Subcutaneous adipose tissue (tissue), 4 donors: ENCODE measurements around the gene IGFALS. TPM values are rescaled to one million over a fixed set of nuclear protein-coding genes. Genes with fewer than 3 reads are reported as not detected.

Experiments used
- CTCF ChIP-seq: fragments of 450-650 bp; IDR thresholded peaks from one replicate; pipeline ENCODE4 v1.5.1; 2016; ENCODE audit warnings: low read depth, mild to moderate bottlenecking, control low read depth, antibody characterized with exemption, moderate library complexity
- total RNA-seq, 4 donors: library from RNA; depleted of rRNA; stranded (reverse); fragments of >200 nt; gene quantifications; one replicate each; pipeline ENCODE4 v1.1.0, GENCODE V29; 2016

Gene IGFALS
- total RNA-seq, 4 donors from 2014 or later, result 0.66 TPM; not detected in 3

DNA sequence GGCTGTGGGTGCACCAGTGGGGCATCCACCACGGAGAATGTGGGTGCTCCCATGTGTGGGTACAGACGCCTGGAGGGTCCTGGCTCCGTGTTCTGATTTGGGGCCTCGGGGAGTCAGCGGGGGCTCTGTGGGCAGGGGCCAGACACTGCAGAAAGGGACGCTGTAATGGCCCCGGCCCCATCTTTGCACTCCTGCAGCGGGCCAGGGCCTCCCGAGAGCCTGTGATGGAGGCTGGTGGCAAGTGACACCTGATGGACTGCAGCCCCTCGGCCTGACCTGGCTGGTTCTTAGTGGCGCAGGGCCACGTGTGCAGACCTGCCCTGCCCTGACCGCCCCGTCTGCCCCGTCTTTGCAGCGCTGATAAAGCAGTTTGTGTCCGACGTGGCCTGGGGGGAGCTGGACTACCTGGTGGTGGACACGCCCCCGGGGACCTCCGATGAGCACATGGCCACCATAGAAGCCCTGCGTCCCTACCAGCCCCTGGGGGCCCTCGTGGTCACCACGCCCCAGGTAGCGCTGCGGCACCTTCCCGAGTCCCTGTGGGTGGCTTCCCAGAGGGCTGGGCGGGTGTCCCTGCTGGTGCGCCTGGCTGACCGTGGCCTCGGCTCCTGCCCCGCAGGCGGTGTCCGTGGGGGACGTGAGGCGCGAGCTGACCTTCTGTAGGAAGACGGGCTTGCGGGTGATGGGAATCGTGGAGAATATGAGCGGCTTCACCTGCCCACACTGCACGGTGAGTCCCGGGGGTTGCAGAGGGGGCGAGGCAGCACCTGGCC, 6.0 kb downstream of the IGFALS start:
- TF ChIP-seq CTCF, result no peak

- no peak for TF ChIP-seq CTCF
Measured at GRCh38 chr16:1787056-1787321, 6.5 kb downstream of the IGFALS start.

DNA sequence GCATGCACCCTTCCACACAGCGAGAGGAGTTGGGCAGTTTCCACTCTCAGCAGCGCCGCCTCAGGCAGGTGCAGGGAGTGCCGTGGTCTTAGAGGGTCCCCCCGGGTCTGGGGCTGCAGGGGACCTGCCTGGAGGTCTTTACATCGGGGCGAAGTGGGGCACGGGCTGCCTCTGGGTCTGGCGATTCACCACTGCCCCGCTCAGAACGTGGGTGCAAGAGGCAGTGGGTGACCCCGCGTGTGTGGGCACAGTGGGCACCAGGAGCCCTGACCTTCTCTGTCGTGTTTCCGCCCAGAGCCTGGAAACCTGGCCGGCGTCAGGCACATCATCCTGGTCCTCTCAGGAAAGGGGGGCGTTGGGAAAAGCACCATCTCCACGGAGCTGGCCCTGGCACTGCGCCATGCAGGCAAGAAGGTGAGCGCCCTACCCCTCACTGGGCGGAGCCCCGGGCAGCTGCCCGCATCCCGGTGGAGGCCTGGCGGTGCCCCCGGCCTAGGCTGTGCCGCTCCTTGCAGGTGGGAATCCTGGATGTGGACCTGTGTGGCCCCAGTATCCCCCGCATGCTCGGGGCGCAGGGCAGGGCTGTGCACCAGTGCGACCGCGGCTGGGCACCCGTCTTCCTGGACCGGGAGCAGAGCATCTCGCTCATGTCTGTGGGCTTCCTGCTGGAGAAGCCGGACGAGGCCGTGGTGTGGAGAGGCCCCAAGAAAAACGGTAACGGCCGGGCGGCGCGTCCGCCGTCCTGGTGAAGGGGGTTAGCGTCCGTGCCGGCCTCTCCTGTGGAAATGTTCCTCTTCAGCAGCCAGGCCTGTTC, 7.1 kb downstream of the IGFALS start:
- TF ChIP-seq CTCF, result no peak

DNA sequence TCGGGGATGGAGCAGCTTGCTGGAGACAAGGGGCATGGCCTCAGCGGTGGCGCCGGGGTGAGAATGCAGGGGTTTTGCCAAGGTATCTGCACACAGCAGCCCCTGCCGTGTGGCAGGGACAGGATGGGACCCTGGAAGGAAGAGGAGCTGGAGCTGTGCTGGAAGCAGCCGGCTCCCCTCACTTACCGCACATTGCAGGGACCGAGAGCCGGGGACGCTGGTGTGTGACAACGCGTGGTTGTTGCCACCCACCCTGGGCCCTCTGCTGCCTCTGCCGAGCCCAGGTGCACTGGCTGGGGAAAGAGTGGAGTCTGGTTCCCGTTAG, 7.7 kb downstream of the IGFALS start:
- TF ChIP-seq CTCF, result no peak

- no peak for TF ChIP-seq CTCF
Measured at GRCh38 chr16:1784977-1785845, 8.3 kb downstream of the IGFALS start.

DNA sequence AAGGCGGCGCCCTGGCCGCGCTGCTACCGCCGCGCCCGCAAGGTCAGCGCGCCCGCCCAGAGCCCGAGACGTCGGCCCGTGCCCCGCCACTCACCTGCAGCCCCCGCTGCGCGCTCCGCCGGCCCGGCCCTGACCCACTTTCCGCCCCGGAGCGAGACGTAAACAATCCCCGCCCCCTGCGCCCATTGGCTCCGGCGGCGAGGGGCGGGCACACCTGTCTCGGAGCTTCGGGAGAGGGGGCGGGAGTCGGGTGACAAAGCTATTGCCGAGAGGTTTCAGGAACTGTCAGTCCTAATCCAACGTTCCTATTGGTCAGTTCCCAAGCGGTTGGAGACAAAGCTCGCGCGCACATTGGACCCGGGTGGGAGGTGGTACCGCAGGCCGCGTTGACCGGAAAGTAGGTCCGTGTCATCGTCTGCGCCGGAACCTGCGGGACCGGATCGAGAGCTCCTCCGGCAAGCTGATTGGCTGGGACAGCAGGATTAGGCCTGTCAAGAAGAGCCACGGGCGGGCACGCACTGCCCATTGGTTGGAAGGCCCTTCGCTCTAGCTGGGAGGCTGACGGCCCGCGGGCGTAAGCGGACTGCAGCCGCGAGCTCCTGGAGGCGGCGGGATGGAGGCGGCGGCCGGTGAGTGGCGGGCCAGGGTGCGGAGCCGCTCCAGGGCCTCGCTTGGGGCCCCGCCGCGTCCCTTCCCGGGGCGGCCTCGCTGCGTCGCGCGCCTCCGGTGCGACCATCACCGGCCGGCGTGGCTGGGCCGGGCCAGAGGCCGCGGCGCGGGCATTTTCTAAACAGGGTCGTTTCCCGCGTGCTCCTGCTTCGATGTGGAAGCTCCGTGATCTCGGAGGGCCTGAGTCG, 10.9 kb downstream of the IGFALS start, which contains the start of the genes NUBP2 and SPSB3:
Gene NUBP2, plus strand, starts transcription at position 553 of the 857 bp plus-strand sequence. Its CDS starts 61 bp downstream, at position 614.
Gene SPSB3, minus strand, starts transcription at position 164 of the 857 bp plus-strand sequence. CDS start 1,088 bp downstream, outside the sequence.
- no peak for TF ChIP-seq CTCF
